Measurements from ENCODE around the gene LRRC74B.
"Not testable (repeated sequence)": the region's sequence is repeated elsewhere in the genome, so short reads cannot be mapped to it uniquely, and the experiment has no call there.

The LRRC74B gene

GRCh38 chr22:21054714-21055563 lies 9.2 kb downstream of the LRRC74B start:
- DNase-seq: no peak

DNA sequence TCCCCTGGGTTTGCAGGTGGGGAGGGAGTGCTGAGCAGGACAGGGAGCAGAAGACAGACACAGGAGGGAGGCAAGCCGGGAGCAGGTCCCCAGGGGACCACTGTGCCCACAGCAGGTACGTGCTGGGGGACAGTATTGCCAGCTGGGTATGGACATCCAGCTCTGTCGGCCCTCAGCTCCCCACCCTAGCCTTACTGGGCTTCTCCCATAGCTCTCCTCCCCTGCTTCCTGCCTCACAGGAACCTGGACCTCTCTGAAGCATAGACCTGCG lies 9.8 kb downstream of the LRRC74B start:
- DNase-seq: no peak

DNA sequence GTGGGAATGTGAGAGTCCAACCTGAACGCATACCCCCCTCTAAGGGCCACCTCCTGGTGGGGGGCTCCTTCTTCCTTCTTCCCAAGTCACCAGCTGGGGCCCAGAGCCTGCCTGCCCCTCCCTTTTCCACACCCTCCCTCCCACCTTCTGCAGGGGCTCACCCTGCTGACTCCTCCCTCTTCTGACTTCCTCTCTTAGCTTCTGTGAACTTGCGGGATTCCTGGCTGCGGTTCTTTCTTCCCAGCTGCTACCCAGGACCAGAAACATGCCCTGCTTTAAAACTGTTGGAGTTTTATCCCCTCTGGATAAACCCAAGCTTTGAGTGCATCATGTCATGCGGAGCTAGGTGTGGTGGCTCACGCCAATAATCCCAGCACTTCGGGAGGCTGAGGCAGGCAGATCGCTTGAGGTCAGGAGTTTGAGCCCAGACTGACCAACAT lies 10.2 kb downstream of the LRRC74B start:
- DNase-seq: no peak

- DNase-seq: not testable (repeated sequence)
These were observed 14.6 kb downstream of the LRRC74B start for GRCh38 chr22:21060363-21060762.

- DNase-seq: not testable (repeated sequence)
These were observed 16.0 kb downstream of the LRRC74B start for GRCh38 chr22:21061660-21062321.

DNA sequence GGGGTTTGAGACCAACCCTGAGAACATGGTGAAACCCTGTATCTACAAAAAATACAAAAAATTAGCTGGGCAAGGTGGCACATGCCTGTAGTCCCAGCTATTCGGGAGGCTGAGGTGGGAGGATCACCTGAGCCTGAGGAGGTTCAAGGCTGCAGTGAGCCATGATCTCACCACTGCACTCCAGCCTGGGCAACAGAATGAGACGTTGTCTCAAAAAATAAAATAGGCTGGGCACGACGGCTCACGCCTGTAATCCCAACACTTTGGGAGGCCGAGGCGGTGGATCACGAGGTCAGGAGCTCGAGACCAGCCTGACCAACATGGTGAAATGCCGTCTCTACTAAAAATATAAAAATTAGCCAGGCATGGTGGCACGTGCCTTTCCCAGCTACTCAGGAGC lies 18.7 kb downstream of the LRRC74B start:
- not testable (repeated sequence) for DNase-seq

DNA sequence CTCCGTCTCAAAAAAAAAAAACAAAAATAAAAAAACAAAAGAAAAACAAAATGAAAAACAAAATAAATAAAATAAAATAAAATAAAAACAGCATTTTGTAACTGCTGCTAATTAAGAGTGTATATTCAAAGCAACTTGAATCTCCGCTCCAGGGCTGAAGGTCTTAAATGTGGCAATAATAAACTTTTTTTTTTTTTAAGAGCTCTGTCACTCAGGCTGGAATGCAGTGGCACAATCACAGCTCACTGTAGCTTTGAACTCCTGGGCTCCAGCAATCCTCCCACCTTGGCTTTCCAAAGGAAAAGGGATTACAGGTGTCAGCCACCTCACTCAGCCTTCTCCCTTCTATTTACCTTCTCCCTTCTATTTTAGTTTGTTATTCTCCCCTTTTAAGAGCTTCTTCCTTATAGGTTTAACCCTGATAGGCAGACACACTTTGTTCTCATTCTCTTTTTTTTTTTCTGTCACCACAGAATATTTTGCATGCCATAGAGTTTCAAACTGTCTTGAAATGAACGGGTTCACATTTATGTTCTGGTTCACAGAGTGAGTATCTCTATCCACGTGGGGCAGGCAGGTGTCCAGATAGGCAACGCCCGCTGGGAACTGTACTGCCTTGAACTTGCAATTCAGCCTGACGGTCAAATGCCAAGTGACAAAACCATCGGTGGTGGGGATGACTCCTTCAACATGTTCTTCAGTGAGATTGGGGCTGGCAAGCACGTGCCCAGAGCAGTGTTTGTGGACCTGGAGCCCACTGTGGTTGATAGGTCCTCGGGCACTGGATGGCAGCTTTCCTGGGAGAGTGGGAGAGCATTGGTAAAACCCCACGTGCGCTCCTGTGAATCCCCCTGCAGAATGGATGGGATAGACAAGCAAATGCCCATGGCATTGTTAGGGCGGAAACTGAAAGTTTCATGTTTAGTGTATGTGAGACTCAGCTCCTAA lies 19.4 kb downstream of the LRRC74B start:
- no peak for DNase-seq

DNA sequence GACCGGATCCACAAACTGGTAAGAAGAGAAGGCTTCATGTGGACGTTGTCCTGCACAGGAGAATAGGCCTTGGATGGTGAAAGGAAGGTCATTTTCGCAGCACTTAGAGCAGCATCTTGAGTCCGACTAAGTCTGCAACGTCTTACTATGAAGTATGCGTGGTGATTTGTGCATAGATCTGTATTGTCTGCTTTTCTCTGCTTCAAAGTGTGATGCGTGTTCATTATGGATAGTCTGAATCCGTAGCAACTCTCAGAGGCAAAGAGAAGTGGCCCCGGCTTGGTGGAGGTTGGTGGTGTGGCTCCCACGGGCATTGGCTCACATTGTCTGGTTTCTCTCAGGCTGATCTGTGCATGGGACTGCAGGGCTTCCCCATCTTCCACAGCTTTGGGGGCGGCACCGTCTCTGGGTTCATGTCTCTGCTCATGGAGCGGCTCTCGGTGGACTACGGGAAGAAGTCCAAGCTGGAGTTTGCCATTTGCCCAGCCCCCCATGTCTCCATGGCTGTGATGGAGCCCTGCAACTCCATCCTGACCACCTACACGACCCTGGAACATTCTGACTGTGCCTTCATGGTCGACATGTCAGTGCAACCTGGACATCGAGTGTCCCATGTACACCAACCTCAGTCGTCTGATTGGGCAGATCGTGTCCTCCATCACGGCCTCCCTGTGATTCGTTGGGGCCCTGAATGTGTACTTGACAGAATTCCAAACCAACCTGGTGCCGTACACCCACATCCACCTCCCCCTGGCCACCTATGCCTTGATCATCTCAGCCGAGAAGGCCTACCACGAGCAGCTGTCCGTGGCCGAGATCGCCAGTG lies 21.5 kb downstream of the LRRC74B start:
- DNase-seq: no peak

- no peak for DNase-seq
These were observed 22.3 kb downstream of the LRRC74B start for GRCh38 chr22:21067901-21068680.

- no peak for DNase-seq
These were observed 23.0 kb downstream of the LRRC74B start for GRCh38 chr22:21068681-21069276.

- DNase-seq: no peak
These were observed 23.6 kb downstream of the LRRC74B start for GRCh38 chr22:21069375-21069774.

GRCh38 chr22:21070690-21071615 lies 25.2 kb downstream of the LRRC74B start:
- DNase-seq: no peak

DNA sequence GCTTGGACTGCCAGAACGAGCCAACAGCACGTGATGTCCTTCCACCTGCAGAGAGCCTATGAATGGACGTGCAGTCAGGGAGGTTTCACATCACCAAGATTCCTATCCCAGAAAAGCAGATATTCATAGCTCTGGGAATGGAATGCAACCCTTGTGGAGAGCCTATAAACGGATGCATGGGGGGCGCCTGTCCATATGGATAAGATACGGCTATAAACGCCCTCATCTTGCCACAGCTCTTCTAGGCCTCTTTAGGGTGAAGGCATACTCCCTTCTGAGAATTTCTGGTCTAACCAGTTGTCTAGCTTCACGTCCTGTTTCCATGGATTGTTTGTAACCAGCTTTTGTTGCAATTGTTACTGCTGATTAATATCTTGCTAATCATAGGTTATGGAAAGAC lies 26.1 kb downstream of the LRRC74B start:
- DNase-seq: not testable (repeated sequence)

DNA sequence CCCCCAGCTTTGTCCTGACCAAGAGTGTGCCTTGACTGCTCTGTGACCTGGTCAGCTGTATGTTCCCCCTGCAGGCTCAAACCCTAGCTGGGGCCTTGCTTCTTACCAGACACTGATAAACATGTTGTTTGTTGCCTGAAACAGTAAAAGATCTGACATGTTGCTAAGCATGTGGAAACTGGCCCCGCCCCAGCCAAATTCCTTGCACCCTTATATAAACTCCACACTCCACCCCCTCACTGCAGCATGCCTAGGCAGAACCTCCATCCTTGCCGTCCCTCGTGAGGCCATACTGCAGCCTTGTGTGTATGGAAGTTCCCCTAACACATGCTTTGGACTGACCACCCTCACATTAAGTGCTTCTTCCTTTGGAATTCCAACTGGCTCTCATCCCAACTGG lies 27.3 kb downstream of the LRRC74B start:
- no peak for DNase-seq

- no peak for DNase-seq
These were observed 27.7 kb downstream of the LRRC74B start for GRCh38 chr22:21073482-21073881.

GRCh38 chr22:21074102-21074715 lies 28.5 kb downstream of the LRRC74B start:
- DNase-seq: no peak

DNA sequence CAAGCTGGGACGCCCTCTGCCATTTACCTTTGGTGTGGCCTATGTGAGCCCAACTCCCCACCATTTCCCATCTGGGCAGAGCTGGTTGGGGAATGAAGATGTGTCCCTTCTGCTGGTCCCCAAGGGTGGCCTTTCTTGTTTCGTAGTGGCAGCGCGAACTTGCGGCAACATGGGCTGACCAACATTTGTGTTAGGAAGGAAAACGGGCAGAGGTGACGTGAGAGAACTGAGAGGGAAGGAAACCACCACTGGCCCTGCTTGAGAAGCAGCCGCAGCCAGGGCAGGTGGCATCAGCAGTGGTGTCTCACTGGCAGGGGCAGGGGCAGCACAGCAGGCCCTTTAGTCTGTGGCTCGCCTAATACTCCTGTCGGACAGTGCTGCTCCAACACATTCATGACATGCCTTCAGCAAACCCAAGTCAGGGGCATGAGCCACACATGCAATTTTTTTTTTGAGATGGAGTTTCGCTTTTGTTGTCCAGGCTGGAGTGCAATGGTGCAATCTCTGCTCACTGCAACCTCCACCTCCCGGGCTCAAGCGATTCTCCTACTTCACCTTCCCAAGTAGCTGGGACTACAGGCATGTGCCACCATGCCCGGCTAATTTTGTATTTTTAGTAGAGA lies 29.9 kb downstream of the LRRC74B start:
- DNase-seq: no peak

DNA sequence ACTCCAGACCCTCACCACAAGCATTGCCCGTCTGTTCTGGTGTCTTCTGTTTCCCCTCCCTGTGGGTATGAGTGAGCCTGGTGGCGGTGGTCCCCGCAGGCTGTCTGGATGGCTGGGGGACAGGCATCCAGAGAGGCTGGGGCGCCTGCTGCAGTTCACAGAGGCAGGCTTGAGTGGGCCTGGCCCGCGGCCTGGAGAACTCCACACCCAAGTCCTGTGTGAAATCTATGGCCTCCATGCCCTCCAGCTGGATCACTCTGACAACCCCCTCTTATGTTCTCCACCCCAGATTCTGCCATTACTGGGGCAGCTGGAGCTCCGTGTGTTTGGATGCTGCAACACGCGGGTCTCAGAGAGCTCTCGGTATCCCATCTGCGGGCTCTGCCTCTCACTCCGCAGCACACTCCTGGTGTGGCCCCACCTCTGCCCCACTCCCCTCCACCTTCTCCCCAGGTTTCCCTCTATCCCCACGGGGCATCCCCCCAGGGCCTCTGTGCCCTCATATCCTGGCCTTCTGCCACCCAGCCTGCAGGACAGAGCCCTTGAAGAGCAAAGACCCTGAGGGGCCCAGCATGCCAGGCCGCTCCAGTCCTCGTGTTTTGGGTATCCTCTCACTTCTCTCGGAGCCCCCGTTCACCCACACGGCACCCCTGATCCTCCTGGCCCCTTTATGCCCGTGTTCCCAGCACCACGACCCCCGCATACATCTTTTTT lies 31.3 kb downstream of the LRRC74B start:
- DNase-seq: no peak
